ENCODE results near the gene LAT. TPM values are rescaled to one million over a fixed set of nuclear protein-coding genes. Genes with fewer than 3 reads are reported as not detected.

The LAT gene
- total RNA-seq, 4 donors from 2014 or later, result 0.31 to 0.49 TPM; not detected in 2

DNA sequence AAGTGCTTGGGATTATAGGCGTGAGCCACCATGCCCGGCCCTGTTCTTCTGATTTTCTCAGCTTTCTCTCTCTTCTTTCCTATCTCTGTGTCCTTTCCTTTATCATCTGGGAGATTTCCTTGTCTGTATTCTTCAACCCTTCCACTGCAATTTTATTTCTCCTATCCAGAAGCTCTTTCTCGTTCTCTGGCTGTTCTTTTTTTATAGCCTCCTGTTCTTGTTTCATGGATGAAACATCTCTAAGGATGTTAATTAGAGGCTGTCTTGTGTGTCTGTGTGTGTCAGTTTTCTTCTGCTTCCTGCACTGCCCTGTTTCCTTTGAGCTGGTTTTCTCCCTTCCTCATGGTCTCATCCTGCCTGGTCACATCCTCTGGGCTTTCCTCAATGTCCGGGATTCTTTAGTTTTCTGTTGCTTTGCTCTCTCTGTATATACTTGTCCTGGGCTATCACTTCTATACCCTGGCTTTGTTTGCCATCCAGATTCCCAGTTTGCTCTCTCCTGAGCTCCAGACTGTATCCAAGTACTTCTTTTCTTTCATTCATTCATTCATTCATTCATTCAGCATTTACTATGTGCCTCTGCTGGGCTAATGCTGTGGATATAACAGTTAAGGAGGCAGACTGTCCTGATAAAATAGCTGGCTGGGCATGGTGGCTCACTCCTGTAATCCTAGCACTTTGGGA is 2.5 kb downstream of the LAT start:
- no peak overlapping the region for H3K4me3 ChIP-seq
- no peaks in the 10 kb centered on the region for H3K27me3 ChIP-seq
- peaks cover 0 to 52% of the 10 kb centered on the region in 2 donors for H3K36me3 ChIP-seq
- ATAC-seq (no peak), DNase-seq (no peak)
- TF ChIP-seq, protein P1, sequence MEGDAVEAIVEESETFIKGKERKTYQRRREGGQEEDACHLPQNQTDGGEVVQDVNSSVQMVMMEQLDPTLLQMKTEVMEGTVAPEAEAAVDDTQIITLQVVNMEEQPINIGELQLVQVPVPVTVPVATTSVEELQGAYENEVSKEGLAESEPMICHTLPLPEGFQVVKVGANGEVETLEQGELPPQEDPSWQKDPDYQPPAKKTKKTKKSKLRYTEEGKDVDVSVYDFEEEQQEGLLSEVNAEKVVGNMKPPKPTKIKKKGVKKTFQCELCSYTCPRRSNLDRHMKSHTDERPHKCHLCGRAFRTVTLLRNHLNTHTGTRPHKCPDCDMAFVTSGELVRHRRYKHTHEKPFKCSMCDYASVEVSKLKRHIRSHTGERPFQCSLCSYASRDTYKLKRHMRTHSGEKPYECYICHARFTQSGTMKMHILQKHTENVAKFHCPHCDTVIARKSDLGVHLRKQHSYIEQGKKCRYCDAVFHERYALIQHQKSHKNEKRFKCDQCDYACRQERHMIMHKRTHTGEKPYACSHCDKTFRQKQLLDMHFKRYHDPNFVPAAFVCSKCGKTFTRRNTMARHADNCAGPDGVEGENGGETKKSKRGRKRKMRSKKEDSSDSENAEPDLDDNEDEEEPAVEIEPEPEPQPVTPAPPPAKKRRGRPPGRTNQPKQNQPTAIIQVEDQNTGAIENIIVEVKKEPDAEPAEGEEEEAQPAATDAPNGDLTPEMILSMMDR (IDR thresholded peaks at IDR 0.05 in 4 of 5, conservative IDR thresholded peaks at IDR 0.05 in 1 of 5), result no peak
- TF ChIP-seq POLR2A (IDR thresholded peaks at IDR 0.05), result no peak
- H3K9me3 ChIP-seq, result no peaks in the 10 kb centered on the region
- H3K4me1 ChIP-seq, result no peaks in the 10 kb centered on the region
- in situ Hi-C loops (cut with MboI; ENCODE audit: low sequenced_read_pairs in 4 of 4), result no loop called here
- intact Hi-C loops (cut with DNase I; ENCODE audit: low total_unique reads), result no loop called here
- H3K27ac ChIP-seq, result no peak overlapping the region

DNA sequence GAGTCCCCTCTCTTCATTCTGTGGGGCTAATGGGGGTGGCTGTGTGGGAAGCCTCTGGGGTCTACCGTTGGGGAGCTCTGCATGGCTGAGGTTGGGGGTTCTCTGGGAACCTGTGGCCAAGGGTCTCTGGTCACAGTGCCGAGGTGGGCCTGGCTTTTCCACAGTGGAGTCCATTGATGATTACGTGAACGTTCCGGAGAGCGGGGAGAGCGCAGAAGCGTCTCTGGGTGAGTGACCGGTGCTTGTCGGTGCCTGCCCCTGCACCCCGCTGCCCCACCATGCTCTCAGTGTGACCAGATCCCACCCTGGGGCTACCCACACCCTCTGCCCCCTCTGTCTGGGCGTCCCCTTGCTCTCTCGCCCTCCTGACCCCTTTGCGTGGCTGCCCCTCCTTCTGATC is 4.5 kb downstream of the LAT start:
- intact Hi-C loops (cut with DNase I; ENCODE audit: low total_unique reads) (no loop called here), in situ Hi-C loops (cut with MboI; ENCODE audit: low sequenced_read_pairs in 4 of 4) (no loop called here)
- DNase-seq (no peak), ATAC-seq (no peak)
- Histone ChIP-seq H3K4me1 (no peaks in the 10 kb centered on the region), H3K27ac (no peak overlapping the region), H3K36me3 (peaks cover 0 to 32% of the 10 kb centered on the region in 2 donors), H3K4me3 (no peak overlapping the region), H3K9me3 (no peaks in the 10 kb centered on the region), H3K27me3 (no peaks in the 10 kb centered on the region)
- TF ChIP-seq POLR2A (IDR thresholded peaks at IDR 0.05), result no peak
- TF ChIP-seq, protein P1 (IDR thresholded peaks at IDR 0.05 in 4 of 5, conservative IDR thresholded peaks at IDR 0.05 in 1 of 5), result no peak

DNA sequence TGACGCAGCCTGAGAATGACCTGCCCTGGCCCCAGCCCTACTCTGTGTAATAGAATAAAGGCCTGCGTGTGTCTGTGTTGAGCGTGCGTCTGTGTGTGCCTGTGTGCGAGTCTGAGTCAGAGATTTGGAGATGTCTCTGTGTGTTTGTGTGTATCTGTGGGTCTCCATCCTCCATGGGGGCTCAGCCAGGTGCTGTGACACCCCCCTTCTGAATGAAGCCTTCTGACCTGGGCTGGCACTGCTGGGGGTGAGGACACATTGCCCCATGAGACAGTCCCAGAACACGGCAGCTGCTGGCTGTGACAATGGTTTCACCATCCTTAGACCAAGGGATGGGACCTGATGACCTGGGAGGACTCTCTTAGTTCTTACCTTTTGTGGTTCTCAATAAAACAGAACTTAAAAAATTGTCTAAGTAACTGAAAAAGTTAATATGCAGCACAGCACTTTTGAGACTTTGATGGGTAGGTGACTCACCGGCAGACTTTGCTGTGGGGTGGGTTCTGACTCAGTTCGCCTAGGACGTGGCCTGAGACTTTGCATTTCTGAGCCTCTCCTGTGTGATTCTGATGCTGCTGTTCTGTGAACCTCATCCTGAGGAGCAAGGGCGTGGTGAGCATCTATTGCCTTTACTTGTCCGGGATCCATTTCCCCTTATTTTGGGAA is 5.7 kb downstream of the LAT start:
- no peak for DNase-seq
- Histone ChIP-seq H3K36me3 (peaks cover 0 to 24% of the 10 kb centered on the region in 2 donors), H3K9me3 (no peaks in the 10 kb centered on the region)

DNA sequence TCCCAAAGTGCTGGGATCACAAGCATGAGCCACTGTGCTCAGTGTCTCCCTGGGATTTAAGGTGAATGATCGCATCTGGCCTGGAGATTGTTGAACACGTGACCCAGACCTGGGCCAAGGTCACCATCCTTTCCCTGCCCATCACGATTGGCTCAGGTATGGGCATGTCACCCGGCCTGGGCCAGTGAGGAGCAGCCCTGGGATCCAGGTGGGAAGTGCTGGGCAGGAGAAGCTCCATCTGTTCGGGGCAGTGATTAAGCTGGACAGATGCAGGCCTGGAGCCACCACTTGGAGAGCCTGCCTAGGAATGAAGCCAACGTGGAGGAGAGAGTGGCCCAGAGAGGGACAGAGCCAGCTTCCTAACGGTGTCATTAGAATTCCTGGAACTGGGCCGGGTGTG is 6.8 kb downstream of the LAT start:
- in situ Hi-C loops (cut with MboI; ENCODE audit: low sequenced_read_pairs in 4 of 4), result no loop called here
- Histone ChIP-seq H3K27ac (no peak overlapping the region), H3K4me3 (no peak overlapping the region), H3K27me3 (peaks cover 0 to 4% (median 0%) of the 10 kb centered on the region in 3 donors), H3K4me1 (no peaks in the 10 kb centered on the region), H3K36me3 (peaks cover 0 to 15% of the 10 kb centered on the region in 2 donors), H3K9me3 (no peaks in the 10 kb centered on the region)
- TF ChIP-seq, protein P1 (IDR thresholded peaks at IDR 0.05 in 4 of 5, conservative IDR thresholded peaks at IDR 0.05 in 1 of 5), result no peak
- no peak for TF ChIP-seq POLR2A (IDR thresholded peaks at IDR 0.05)
- intact Hi-C loops (cut with DNase I; ENCODE audit: low total_unique reads), result no loop called here
- no peak for ATAC-seq
- DNase-seq, result no peak

More for the DNA sequence above, 5.7 kb downstream of the LAT start:
- Histone ChIP-seq H3K27me3 (peaks cover 0 to under 1% (median 0%) of the 10 kb centered on the region in 3 donors), H3K4me1 (no peaks in the 10 kb centered on the region), H3K4me3 (no peak overlapping the region), H3K27ac (no peak overlapping the region)
- intact Hi-C loops (cut with DNase I; ENCODE audit: low total_unique reads) (no loop called here), in situ Hi-C loops (cut with MboI; ENCODE audit: low sequenced_read_pairs in 4 of 4) (no loop called here)
- no peak for ATAC-seq
- TF ChIP-seq POLR2A (IDR thresholded peaks at IDR 0.05), result no peak

DNA sequence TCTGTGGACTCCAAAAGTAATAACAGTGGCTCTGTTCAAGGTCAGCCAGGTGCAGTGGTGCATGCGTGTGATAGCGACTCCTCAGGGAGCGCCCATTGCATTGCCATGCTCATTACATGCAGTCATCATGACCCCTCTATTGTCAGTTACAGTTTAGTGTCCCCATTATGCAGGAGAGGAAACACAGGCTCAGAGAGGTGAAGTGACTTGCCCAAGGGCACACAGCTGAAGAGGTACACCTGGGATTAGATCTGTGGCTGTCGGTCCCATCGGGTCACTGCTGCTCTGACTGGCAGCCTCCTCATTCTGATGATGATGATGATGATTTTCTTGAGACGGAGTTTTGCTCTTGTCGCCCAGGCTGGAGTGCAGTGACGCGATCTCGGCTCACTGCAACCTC is 7.6 kb downstream of the LAT start:
- in situ Hi-C loops (cut with MboI; ENCODE audit: low sequenced_read_pairs in 4 of 4) (no loop called here), intact Hi-C loops (cut with DNase I; ENCODE audit: low total_unique reads) (no loop called here)
- peaks cover 0 to 7% of the 10 kb centered on the region in 2 donors for H3K36me3 ChIP-seq
- ATAC-seq (no peak), DNase-seq (no peak)
- no peak overlapping the region for H3K27ac ChIP-seq
- TF ChIP-seq POLR2A (IDR thresholded peaks at IDR 0.05), result no peak
- TF ChIP-seq, protein P1 (IDR thresholded peaks at IDR 0.05 in 4 of 5, conservative IDR thresholded peaks at IDR 0.05 in 1 of 5), result no peak
- no peak overlapping the region for H3K4me3 ChIP-seq
- no peaks in the 10 kb centered on the region for H3K9me3 ChIP-seq
- peaks cover 0 to 4% (median 0%) of the 10 kb centered on the region in 3 donors for H3K27me3 ChIP-seq
- H3K4me1 ChIP-seq, result no peaks in the 10 kb centered on the region

Measured in gastrocnemius medialis (tissue), 4 donors.